GM19099 (cell line): ENCODE measurements around the gene PTPRC.

Source experiments
- POLR2A ChIP-seq: IDR thresholded peaks from 3 replicates; pipeline ENCODE4 v1.6.1; 2011; ENCODE audit warnings: low read depth; ENCODE audit not compliant: insufficient read length; ENCODE audit errors: extremely low read depth

The PTPRC gene

GRCh38 chr1:198725090-198725489, 86.2 kb downstream of the PTPRC start:
- TF ChIP-seq POLR2A = no peak

GRCh38 chr1:198726455-198726854, 87.6 kb downstream of the PTPRC start:
- TF ChIP-seq POLR2A = no peak

GRCh38 chr1:198729195-198729863, 90.5 kb downstream of the PTPRC start:
- TF ChIP-seq POLR2A = no peak

GRCh38 chr1:198730952-198731351, 92.1 kb downstream of the PTPRC start:
- TF ChIP-seq POLR2A = no peak

- no peak for TF ChIP-seq POLR2A
These were observed 95.6 kb downstream of the PTPRC start for GRCh38 chr1:198734323-198735008.

- TF ChIP-seq POLR2A = no peak
These were observed 102.9 kb downstream of the PTPRC start for GRCh38 chr1:198741744-198742143.

- TF ChIP-seq POLR2A = no peak
These were observed 108.3 kb downstream of the PTPRC start for GRCh38 chr1:198747127-198747526.

GRCh38 chr1:198749279-198749678, 110.4 kb downstream of the PTPRC start:
- TF ChIP-seq POLR2A = no peak

- no peak for TF ChIP-seq POLR2A
These were observed 111.2 kb downstream of the PTPRC start for GRCh38 chr1:198750081-198750480.

GRCh38 chr1:198751741-198752140, 112.9 kb downstream of the PTPRC start:
- no peak for TF ChIP-seq POLR2A

- no peak for TF ChIP-seq POLR2A
These were observed 115.8 kb downstream of the PTPRC start for GRCh38 chr1:198754670-198755069.

GRCh38 chr1:198755715-198756114, 116.9 kb downstream of the PTPRC start:
- TF ChIP-seq POLR2A = no peak

- no peak for TF ChIP-seq POLR2A
These were observed 117.6 kb downstream of the PTPRC start for GRCh38 chr1:198756470-198756869.

- no peak for TF ChIP-seq POLR2A
These were observed 123.2 kb downstream of the PTPRC start for GRCh38 chr1:198761859-198762616.

- no peak for TF ChIP-seq POLR2A
These were observed 124.5 kb downstream of the PTPRC start for GRCh38 chr1:198763298-198763714.

- no peak for TF ChIP-seq POLR2A
These were observed 125.9 kb downstream of the PTPRC start for GRCh38 chr1:198764748-198765147.
